DND-41 (cell line): ENCODE measurements around the gene VIM.

ENCODE experiments used
- EZH2 ChIP-seq: IDR thresholded peaks from 3 replicates; pipeline ENCODE4 v1.6.1; 2012; ENCODE audit warnings: borderline replicate concordance, low read depth, mild to moderate bottlenecking, moderate library complexity, low read length, inconsistent platforms; ENCODE audit not compliant: severe bottlenecking
- TF ChIP-seq, protein P1 (sequence below): IDR thresholded peaks from 2 replicates; pipeline ENCODE4 v1.5.1; 2012; ENCODE audit warnings: borderline replicate concordance, low read length, moderate library complexity, mild to moderate bottlenecking; ENCODE audit not compliant: poor library complexity, severe bottlenecking; ENCODE audit errors: extremely low read depth

DNA sequence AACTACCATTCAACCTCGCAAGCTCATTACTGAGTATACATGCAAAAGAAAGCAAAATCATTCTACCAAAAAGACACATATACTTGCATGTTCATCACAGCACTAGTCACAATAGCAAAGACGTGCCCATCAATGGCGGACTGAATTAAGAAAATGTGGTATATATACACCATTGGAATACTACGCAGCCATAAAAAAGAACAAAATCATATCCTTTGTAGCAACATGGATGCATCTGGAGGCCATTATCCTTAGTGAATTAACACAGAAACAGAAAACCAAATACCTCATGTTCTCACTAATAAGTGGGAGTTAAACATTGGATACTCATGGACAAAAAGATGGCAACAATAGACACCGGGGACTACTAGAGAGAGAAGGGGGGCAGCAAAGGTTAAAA is 33.0 kb upstream of the VIM start:
- TF ChIP-seq, protein P1, sequence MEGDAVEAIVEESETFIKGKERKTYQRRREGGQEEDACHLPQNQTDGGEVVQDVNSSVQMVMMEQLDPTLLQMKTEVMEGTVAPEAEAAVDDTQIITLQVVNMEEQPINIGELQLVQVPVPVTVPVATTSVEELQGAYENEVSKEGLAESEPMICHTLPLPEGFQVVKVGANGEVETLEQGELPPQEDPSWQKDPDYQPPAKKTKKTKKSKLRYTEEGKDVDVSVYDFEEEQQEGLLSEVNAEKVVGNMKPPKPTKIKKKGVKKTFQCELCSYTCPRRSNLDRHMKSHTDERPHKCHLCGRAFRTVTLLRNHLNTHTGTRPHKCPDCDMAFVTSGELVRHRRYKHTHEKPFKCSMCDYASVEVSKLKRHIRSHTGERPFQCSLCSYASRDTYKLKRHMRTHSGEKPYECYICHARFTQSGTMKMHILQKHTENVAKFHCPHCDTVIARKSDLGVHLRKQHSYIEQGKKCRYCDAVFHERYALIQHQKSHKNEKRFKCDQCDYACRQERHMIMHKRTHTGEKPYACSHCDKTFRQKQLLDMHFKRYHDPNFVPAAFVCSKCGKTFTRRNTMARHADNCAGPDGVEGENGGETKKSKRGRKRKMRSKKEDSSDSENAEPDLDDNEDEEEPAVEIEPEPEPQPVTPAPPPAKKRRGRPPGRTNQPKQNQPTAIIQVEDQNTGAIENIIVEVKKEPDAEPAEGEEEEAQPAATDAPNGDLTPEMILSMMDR = no peak
- TF ChIP-seq EZH2 = no peak
